K562 (cell line): ENCODE measurements around the gene SHFL. TPM values are rescaled to one million over a fixed set of nuclear protein-coding genes. Genes with fewer than 3 reads are reported as not detected.
A peak's percentile ranks its signal among the peaks of the same experiment; 100 is the strongest.

Experiments used
- CHAMP1 ChIP-seq: fragments of 450-650 bp; IDR thresholded peaks from 2 replicates; pipeline ENCODE4 v1.6.1; 2016; ENCODE audit warnings: mild to moderate bottlenecking
- E2F3 ChIP-seq: fragments of 250-450 bp; sonication (Bioruptor Pico); IDR thresholded peaks from 2 replicates; pipeline ENCODE4 v1.4.0; 2020; ENCODE audit warnings: mild to moderate bottlenecking
- HNRNPK ChIP-seq: fragments of 200-400 bp; formaldehyde crosslinking; IDR thresholded peaks from one replicate; pipeline ENCODE4 v1.6.1; 2018; ENCODE audit warnings: mild to moderate bottlenecking, low read depth, low read length; ENCODE audit not compliant: poor library complexity, severe bottlenecking
- PKNOX1 ChIP-seq: fragments of 450-650 bp; IDR thresholded peaks from 2 replicates; pipeline ENCODE4 v1.6.1; 2016
- TCF3 ChIP-seq: sonication (generic); formaldehyde crosslinking; IDR thresholded peaks from 2 replicates; pipeline ENCODE4 v1.4.0; 2020; ENCODE audit warnings: mild to moderate bottlenecking, missing genetic modification reagents
- ZNF280B ChIP-seq: fragments of 250-450 bp; sonication (Bioruptor Pico); IDR thresholded peaks from 2 replicates; pipeline ENCODE4 v1.5.1; 2021; ENCODE audit warnings: mild to moderate bottlenecking
- ZNF57 ChIP-seq: fragments of 450-650 bp; formaldehyde crosslinking; IDR thresholded peaks from 2 replicates; pipeline ENCODE4 v1.4.0; 2020; ENCODE audit warnings: mild to moderate bottlenecking, moderate library complexity
- polyA plus RNA-seq, 8 experiments: library from polyadenylated mRNA; depleted of rRNA in 4 of 8; stranded (reverse) in 5 of 8; unstranded in 3 of 8; fragments of >200 nt; fragmentation: Nextera tagmentation in 2 of 8; fragmentation: Illumina TruSeq in 1 of 8; extraction: Ambion mirVana in 2 of 8; extraction: Trizol in 1 of 8; gene quantifications; 2 replicates each; pipeline versions ENCODE4 v1.2.1 to v1.2.3, GENCODE V29; 2011 to 2014; ENCODE audit warnings: inconsistent platforms in 1 of 8, missing spikeins in 1 of 8
- total RNA-seq, 7 experiments: library from RNA; depleted of rRNA in 6 of 7; stranded (reverse); fragments of >200 nt in 6 of 7; fragmentation: Illumina TruSeq in 2 of 7; extraction: Trizol in 2 of 7; gene quantifications; 2 replicates each; pipeline versions ENCODE4 v1.2.1 to v1.2.3, GENCODE V29; 2011 to 2021; ENCODE audit warnings: low replicate concordance in 1 of 7

SHFL gene
- total and polyA plus RNA-seq, 9 of the 15 experiments (the other 6 are each of a cell fraction or from before 2014, with no cell fraction given): 1.5 to 25.7 (median 13.0) TPM

GRCh38 chr19:10091895-10092641, 6.0 kb downstream of the SHFL start (continued):
- TF ChIP-seq CHAMP1: no peak
- peak; percentile 83 for TF ChIP-seq TCF3 (CRISPR knock-in tag)
- no peak for TF ChIP-seq ZNF57 (CRISPR knock-in tag)
- no peak for TF ChIP-seq ZNF280B
- no peak for TF ChIP-seq E2F3
- no peak for TF ChIP-seq HNRNPK
- TF ChIP-seq PKNOX1: peak; percentile 30; the same call in 1 of the 2 replicates
